A673 (cell line): ENCODE results near the gene NFATC2. TPM values are rescaled to one million over a fixed set of nuclear protein-coding genes. Genes with fewer than 3 reads are reported as not detected.

Experiments used
- BruUV-seq: library from RNA; stranded (reverse); fragments of 400-500 nt; replicated peaks from 2 replicates; lab custom pipeline; 2021; lab: Mats Ljungman, UMichigan
- CTCF ChIA-PET: fragments of 300-600 bp; sonication (Branson Sonifier 250); formaldehyde crosslinking; loops from one replicate; lab custom pipeline; 2022; ENCODE audit warnings: antibody characterized with exemption; lab: Charles Lee
- POLR2A ChIA-PET: fragments of 300-600 bp; sonication (Branson Sonifier 250); formaldehyde crosslinking; loops from one replicate; lab custom pipeline; 2022; ENCODE audit warnings: antibody characterized with exemption; ENCODE audit not compliant: low non-redundant PET; lab: Charles Lee
- DNase-seq: peaks from one replicate; pipeline ENCODE4 v3.0.0-alpha.2; 2015; ENCODE audit warnings: low spot score
- H3K27ac ChIP-seq: fragments of 200-600 bp; sonication (generic); 2 replicates; pipeline ENCODE4 v1.5.1; 2016; ENCODE audit warnings: mixed run types, low read depth, mild to moderate bottlenecking, mixed read lengths, antibody characterized with exemption, low read length; ENCODE audit not compliant: poor library complexity, severe bottlenecking
- H3K27me3 ChIP-seq: fragments of 200-600 bp; sonication (generic); replicated peaks from 2 replicates; pipeline ENCODE4 v1.6.1; 2017; ENCODE audit warnings: mixed run types, low read depth, mild to moderate bottlenecking, mixed read lengths, antibody characterized with exemption, low read length; ENCODE audit not compliant: insufficient read depth, poor library complexity
- H3K36me3 ChIP-seq: fragments of 200-600 bp; sonication (generic); 2 replicates; pipeline ENCODE4 v1.6.1; 2016; ENCODE audit warnings: mixed run types, mild to moderate bottlenecking, mixed read lengths, antibody characterized with exemption, low read length; ENCODE audit not compliant: insufficient read depth, poor library complexity, severe bottlenecking
- H3K4me1 ChIP-seq: fragments of 200-600 bp; sonication (generic); 2 replicates; pipeline ENCODE4 v1.6.1; 2017; ENCODE audit warnings: mixed run types, mild to moderate bottlenecking, mixed read lengths, antibody characterized with exemption, low read length; ENCODE audit not compliant: insufficient read depth, poor library complexity, severe bottlenecking
- H3K4me3 ChIP-seq: fragments of 200-600 bp; sonication (generic); 2 replicates; pipeline ENCODE4 v1.5.1; 2016; ENCODE audit warnings: low read depth, mixed run types, mild to moderate bottlenecking, mixed read lengths, low read length; ENCODE audit not compliant: poor library complexity, severe bottlenecking
- H3K9me3 ChIP-seq: fragments of 200-600 bp; sonication (generic); 2 replicates; pipeline ENCODE4 v1.6.1; 2016; ENCODE audit warnings: mixed run types, low read depth, mild to moderate bottlenecking, mixed read lengths, antibody characterized with exemption, low read length; ENCODE audit not compliant: poor library complexity, severe bottlenecking
- EZH2 ChIP-seq: fragments of 200-600 bp; sonication (generic); IDR thresholded peaks from 2 replicates; pipeline ENCODE4 v1.6.1; 2017; ENCODE audit warnings: borderline replicate concordance, low read depth, mild to moderate bottlenecking, mixed read lengths, antibody characterized with exemption, low read length; ENCODE audit not compliant: poor library complexity, severe bottlenecking
- intact Hi-C: fragments of 100-400 bp; cut with micrococcal nuclease; formaldehyde crosslinking; loops from one replicate; pipeline ENCODE4 v1.10.0; 2022; ENCODE audit not compliant: unreplicated experiment
- total RNA-seq: library from RNA; stranded (reverse); gene quantifications from 2 replicates; pipeline ENCODE4 v1.2.3, GENCODE V29; 2021
- TF ChIP-seq, protein P1 (sequence below): fragments of 300-800, 200-600 bp; sonication (generic); conservative IDR thresholded peaks from 2 replicates; pipeline ENCODE4 v1.5.1; 2017; ENCODE audit warnings: low read depth, mild to moderate bottlenecking, antibody characterized with exemption, low read length, moderate library complexity, mixed read lengths

The NFATC2 gene
- total RNA-seq, 1 experiment from 2014 or later: 0.64 TPM

DNA sequence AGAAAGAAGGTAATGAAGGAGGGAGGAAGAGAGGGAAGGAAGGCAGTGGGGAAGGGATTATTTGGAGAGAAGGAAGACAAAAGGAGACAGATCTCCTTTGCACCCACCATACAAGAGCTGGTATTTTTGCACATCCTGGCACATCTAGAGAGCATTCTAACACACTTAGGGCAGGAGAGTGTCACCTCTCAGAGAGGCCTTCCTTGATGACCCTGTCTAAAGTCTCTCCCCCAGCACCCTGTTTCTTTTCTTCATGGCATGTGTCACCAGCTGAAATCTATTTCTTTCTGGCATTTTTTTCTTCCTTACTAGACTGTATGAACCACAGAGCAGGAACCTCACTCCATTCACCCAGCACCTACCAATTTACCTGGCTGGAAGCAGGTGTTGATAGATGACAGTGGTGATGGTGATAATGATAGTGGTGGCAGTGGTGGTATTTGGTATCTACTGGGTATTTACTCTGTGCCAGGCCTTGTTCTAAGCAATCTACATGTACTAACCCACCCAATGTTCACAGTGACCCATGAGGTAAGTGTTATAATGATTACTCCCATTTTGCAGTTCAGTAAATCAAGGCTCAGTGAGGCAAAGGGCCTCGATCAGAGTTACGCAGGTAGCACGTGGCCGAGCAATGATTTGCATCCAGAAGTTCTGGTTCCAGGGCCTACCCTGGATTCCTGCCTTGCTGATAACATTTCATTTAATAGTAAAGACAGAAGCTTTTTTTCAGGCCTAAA lies 131.8 kb downstream of the NFATC2 start:
- no peak for DNase-seq
- ChIA-PET CTCF (interaction anchor here (2.5 kb wide), 1 partner anchor 184 kb away, joined by 20 read pairs; no protein-coding TSS in a partner anchor), POLR2A (no interaction called here)
- no peak overlapping the region for H3K27ac ChIP-seq
- TF ChIP-seq EZH2: no peak
- TF ChIP-seq, protein P1, sequence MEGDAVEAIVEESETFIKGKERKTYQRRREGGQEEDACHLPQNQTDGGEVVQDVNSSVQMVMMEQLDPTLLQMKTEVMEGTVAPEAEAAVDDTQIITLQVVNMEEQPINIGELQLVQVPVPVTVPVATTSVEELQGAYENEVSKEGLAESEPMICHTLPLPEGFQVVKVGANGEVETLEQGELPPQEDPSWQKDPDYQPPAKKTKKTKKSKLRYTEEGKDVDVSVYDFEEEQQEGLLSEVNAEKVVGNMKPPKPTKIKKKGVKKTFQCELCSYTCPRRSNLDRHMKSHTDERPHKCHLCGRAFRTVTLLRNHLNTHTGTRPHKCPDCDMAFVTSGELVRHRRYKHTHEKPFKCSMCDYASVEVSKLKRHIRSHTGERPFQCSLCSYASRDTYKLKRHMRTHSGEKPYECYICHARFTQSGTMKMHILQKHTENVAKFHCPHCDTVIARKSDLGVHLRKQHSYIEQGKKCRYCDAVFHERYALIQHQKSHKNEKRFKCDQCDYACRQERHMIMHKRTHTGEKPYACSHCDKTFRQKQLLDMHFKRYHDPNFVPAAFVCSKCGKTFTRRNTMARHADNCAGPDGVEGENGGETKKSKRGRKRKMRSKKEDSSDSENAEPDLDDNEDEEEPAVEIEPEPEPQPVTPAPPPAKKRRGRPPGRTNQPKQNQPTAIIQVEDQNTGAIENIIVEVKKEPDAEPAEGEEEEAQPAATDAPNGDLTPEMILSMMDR: no peak
- H3K27me3 ChIP-seq: no peaks in the 10 kb centered on the region
- no TSS peak for BruUV-seq
- no peak overlapping the region for H3K4me3 ChIP-seq
- H3K9me3 ChIP-seq: no peaks in the 10 kb centered on the region
- intact Hi-C loops: loop anchor here (10.0 kb wide), 1 partner anchor 184 kb away; no protein-coding TSS in a partner anchor
- peaks cover 14% of the 10 kb centered on the region for H3K4me1 ChIP-seq
- H3K36me3 ChIP-seq: no peaks in the 10 kb centered on the region

DNA sequence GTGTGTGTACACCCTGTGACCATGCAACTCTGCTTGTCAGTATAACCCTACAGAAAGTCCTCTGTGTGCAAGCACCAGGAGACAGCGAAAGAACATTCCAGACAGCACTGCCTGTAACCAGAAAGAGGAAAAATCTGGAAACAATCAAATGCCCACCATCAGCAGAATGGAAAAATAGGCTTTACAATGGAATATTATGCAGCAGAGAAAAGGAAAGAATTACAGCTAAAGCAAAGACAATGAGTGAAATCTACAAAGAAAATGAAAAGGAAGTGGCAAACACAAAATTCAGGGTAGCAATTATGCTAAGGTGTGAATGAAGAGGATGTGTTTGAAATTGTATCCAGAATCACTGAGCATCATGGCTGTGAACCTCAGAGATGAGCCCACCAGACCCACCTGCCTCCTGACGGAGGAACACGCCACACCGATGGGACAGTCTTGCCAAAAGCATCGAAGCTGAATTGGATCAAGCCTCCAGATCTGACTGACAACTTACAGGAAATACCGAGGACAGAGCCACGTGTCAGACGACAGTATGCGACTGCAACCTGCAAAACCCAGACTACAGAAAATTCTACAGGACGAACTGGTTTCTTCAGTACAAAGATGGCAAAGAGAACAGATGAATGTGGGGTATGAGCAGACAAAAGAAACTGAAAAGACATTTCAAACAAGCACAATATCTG lies 133.2 kb downstream of the NFATC2 start:
- intact Hi-C loops: no loop called here
- POLR2A ChIA-PET: no interaction called here
- H3K27ac ChIP-seq: no peak overlapping the region
- no peaks in the 10 kb centered on the region for H3K36me3 ChIP-seq
- CTCF ChIA-PET: no interaction called here
- DNase-seq: no peak
- peaks cover 14% of the 10 kb centered on the region for H3K4me1 ChIP-seq
- no peaks in the 10 kb centered on the region for H3K27me3 ChIP-seq
- BruUV-seq: no TSS peak
- no peaks in the 10 kb centered on the region for H3K9me3 ChIP-seq
- no peak overlapping the region for H3K4me3 ChIP-seq
- no peak for TF ChIP-seq EZH2
- TF ChIP-seq, protein P1: no peak

DNA sequence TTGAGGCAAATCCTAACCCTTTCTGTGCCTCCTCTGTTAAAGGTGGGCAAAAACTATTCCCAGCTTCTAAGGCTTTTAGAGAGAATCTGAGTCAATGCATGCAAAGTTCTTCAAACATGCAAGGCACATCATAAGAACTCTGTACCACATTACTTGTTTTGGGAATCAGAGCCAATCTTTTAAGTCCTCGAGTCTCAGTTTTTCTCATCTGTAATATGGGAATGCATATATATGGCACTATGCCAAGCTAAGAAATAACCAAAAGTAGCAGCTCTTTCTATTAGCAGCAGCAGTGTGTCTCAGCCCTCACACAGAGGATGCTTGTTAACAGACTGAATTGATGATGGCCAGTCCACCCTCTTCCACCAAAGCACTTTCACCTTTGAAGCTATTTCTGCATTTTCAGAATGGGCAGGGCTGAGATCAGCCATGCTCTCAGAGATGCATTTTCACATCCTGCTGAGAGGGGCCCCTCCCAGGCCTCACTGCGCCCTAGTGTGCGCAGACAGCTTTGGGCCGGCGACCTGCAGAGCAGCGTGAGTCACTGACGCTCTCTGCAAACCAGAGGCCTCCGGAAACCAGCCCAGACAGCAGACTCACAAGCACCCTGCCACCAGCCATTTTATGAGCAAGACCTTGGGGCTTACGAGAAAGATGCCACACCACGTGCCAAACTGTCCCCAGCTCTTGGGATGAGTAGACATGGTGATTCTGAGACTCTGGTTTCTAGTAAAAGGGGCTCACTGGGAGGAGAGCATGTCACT lies 138.0 kb downstream of the NFATC2 start:
- H3K27me3 ChIP-seq: no peaks in the 10 kb centered on the region
- no peaks in the 10 kb centered on the region for H3K36me3 ChIP-seq
- no peak for TF ChIP-seq EZH2
- TF ChIP-seq, protein P1: no peak
- H3K4me3 ChIP-seq: no peak overlapping the region
- BruUV-seq: no TSS peak
- DNase-seq: no peak
- intact Hi-C loops: no loop called here
- H3K27ac ChIP-seq: no peak overlapping the region
- POLR2A ChIA-PET: no interaction called here
- no peaks in the 10 kb centered on the region for H3K4me1 ChIP-seq
- CTCF ChIA-PET: interaction anchor here (0.5 to 0.8 kb wide), 2 partner anchors 219 to 430 kb away, joined by 3 to 8 read pairs; no protein-coding TSS in a partner anchor
- no peaks in the 10 kb centered on the region for H3K9me3 ChIP-seq
